GM10266 (cell line): ENCODE measurements around the gene MYLK4.

Experiments
- DNase-seq: peaks from one replicate; pipeline ENCODE4 v3.0.0; 2012; ENCODE audit errors: extremely low spot score
- CTCF ChIP-seq: IDR thresholded peaks from 2 replicates; pipeline ENCODE4 v1.5.1; 2012; ENCODE audit warnings: mild to moderate bottlenecking, low read depth; ENCODE audit not compliant: control insufficient read depth, insufficient read depth; ENCODE audit errors: missing control alignments

The MYLK4 gene

GRCh38 chr6:2767657-2768524, 17.2 kb upstream of the MYLK4 start:
- TF ChIP-seq CTCF, result no peak
- no peak for DNase-seq

GRCh38 chr6:2766767-2767656, 16.3 kb upstream of the MYLK4 start:
- DNase-seq, result no peak
- TF ChIP-seq CTCF, result no peak

- TF ChIP-seq CTCF, result no peak
- peak; percentile 79 for DNase-seq
Measured at GRCh38 chr6:2765896-2766766, 15.4 kb upstream of the MYLK4 start.

GRCh38 chr6:2765166-2765895, 14.6 kb upstream of the MYLK4 start, which contains the start of gene WRNIP1:
WRNIP1 (plus strand) TSS chr6:2765393; CDS start chr6:2765623, 230 bp downstream.
- DNase-seq, result peak; percentile 98
- TF ChIP-seq CTCF, result peak; percentile 81

GRCh38 chr6:2764610-2765165, 14.0 kb upstream of the MYLK4 start:
- TF ChIP-seq CTCF, result no peak
- DNase-seq, result peak; percentile 79
